Effector CD8-positive, alpha-beta T cell (primary cell): Measurements from ENCODE around the gene COL5A1.
"Not testable (repeated sequence)": the region's sequence is repeated elsewhere in the genome, so short reads cannot be mapped to it uniquely, and the experiment has no call there.

Experiments
- DNase-seq: peaks from one replicate; lab custom pipeline; 2025; lab: John Stamatoyannopoulos, UW

Gene COL5A1

DNA sequence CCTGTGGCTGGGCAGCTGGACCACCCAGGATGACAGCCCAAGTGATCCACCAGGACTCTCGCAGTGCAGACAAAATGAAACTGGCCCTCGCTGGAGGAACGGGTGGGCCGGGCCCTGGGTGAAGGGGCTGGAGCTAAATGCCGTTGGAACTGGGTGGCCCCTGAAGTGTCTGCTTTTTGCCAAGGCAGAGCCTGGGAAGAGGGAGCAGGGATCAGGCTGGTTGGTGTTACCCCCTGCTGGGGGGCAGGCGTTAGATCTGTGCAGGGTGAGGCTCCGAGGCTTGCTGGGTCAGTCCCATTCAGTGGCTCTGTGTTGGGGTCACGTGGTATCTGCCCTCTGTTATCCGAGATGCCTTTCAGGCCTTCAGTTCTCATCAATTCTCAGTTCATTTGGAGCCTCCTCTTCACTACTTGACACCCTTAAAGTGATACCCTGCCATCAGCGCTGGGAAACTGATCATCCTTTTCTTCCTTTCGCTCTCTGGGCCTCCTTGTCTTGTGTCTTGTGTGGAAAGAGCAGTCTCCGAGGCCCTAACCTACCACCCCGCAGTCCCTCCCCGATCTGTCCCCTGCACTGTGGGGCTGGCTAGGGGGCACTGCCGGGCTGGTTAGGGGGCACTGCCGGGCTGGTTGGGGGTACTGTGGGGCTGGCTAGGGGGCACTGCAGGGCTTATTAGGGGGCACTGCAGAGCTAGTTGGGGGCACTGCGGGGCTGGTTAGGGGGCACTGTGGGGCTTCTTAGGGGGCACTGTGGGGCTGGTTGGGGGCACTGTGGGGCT, 37.3 kb downstream of the COL5A1 start:
- no peak for DNase-seq

- no peak for DNase-seq
These were observed 38.2 kb downstream of the COL5A1 start for GRCh38 chr9:134679616-134680392.

DNA sequence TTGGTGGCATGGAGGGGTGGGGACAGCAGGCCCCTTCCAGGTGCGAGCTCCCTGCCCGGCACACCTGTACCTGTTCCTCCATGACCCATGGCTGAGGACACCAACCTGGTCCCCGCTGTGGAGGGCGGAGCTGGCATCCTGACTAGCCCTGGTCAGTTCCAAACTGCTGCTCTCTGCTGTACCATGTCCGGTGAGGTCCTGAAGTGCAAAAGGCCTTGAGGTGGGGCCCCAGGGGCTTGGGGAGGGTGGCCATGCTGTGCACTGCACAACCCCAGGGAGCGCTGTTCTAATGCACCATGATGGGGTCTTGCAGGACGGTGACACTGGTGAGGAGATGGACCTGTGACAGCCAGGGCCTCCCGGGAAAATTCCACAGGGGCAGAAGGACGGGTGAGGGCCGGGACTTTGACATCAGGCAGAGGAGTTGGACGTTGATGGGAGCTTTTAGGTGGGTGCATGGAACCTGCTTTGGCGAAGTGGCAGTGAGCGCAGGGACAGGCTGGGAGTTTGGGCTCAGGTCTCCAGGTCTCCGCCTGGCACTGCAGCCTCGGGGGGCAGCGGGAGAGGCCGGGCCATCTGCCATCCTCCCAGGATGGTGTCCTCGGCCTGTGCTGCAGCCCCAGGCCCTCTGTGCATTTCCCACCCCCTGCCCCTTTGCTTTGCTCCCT, 38.9 kb downstream of the COL5A1 start:
- no peak for DNase-seq

DNA sequence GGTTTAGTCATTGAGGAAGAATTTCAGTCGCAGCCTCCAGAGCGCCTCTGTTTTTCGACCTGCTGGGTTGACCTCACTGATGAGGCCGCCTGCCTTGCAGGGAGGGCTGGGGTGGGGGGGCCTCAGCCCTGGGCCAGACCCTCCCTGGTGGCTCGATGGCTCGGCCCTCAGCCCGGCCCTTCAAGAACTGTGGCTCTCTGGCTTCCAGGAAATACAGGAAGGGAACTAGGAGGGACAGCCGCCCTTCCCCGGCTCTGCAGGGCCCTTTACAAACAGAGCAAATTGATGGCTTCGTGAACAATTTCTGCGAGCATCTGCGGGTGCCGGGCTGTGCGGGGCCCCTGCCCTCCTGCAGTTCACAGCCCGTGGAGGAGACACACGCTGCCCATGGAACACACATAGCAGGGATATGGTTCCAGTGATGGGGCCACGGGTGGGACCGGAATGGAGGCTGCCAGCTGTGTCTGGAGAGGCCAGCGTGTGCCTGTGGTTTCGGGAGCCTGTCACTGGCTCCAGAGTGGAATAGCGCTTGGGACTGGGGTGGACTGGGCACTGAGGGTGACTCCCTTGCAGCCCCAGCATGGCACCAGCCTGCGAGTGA, 39.6 kb downstream of the COL5A1 start:
- no peak for DNase-seq

GRCh38 chr9:134682026-134682425, 40.4 kb downstream of the COL5A1 start:
- DNase-seq, result no peak

GRCh38 chr9:134682651-134683364, 41.2 kb downstream of the COL5A1 start:
- no peak for DNase-seq

DNA sequence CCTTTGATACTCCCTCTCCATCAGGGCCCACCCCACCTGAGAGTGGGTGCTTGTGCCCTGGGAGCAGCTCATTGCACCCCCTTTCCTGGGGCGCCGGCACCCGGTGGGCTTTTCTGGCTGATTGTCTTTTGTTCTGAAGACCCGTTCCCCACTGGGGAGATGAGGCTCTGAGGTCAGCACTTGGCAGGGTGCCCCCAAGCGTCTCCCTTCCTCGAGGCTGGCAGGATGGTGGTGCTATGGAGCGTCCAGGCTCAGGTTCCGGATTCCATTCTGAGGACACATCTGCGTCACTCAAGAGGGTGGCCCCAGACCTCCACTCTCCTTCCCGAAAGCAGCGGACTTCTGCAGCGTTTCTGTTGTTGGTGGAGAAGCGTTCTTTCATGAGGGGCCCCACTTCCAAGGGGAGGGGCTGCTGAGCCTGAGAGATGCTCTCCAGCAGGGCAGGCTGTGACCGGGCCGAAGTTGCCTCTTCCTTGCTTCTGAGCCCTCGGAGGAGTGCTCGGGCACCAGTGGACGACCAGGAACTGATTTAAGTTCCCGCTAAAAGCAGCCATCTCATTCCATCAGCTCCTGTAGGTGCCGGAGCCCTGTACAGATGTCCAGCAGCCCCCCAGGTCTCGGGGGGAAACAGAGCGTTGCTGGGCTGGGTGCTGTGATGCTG, 42.2 kb downstream of the COL5A1 start:
- no peak for DNase-seq

GRCh38 chr9:134684375-134684723, 42.7 kb downstream of the COL5A1 start:
- no peak for DNase-seq

- DNase-seq, result not testable (repeated sequence)
These were observed 43.3 kb downstream of the COL5A1 start for GRCh38 chr9:134684941-134685340.

- no peak for DNase-seq
These were observed 44.2 kb downstream of the COL5A1 start for GRCh38 chr9:134685784-134686183.

GRCh38 chr9:134686896-134687295, 45.3 kb downstream of the COL5A1 start:
- no peak for DNase-seq

- no peak for DNase-seq
These were observed 46.0 kb downstream of the COL5A1 start for GRCh38 chr9:134687556-134687955.

GRCh38 chr9:134688231-134688630, 46.6 kb downstream of the COL5A1 start:
- no peak for DNase-seq

DNA sequence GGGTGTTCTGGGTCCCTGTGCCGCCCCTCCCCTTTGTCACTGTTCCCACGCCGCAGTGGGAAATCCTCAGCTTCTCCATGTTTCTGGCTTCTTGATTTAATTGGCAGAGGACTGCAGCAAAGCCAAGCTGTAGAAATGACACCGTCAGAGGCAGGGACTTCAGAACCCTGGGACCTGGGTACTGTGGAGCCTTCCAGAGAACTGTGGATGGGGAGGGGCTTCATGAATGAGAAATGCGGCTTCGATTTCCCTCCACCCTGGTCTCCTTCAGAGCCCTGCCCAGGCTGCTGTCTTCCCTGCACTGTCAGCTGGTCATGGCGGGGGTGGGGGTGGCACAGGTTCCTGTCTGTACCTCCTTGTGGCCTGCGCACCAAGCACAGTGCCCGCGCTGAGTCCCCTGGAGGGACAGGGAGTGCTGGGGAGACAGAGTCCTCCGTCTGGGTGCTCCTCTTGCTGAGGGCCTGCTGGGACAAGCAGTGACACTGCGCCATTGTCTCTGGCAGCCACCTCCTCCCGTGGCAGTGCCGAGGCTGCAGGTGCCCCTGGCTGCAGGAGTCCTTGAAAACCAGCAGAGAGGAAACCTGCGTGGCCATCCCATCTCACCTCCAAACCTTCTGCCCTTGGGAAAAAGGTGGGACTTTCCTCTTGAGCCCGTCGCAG, 47.2 kb downstream of the COL5A1 start:
- no peak for DNase-seq

GRCh38 chr9:134689321-134690181, 47.9 kb downstream of the COL5A1 start:
- DNase-seq, result no peak

DNA sequence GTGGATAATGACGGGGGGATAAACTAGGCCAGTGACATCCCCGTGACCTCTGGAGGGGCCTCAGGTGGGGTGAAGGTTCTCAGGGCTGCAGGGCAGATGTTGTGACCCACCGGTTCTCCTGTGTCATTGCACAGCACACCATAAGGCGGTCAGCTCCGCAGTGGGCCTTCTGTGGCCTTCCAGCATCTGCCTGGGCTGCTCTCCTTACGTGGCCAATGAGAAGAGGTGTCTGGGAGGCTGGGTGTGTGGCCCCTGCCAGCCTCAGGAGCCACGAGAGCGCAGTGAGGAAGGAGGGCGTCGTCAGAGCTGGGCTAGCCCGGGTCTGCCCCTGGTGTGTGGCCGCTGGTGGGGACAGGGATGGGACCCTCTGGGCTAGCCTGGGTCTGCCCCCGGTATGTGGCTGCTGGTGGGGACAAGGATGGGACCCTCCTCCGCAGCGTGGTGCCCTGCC, 48.7 kb downstream of the COL5A1 start:
- no peak for DNase-seq

DNA sequence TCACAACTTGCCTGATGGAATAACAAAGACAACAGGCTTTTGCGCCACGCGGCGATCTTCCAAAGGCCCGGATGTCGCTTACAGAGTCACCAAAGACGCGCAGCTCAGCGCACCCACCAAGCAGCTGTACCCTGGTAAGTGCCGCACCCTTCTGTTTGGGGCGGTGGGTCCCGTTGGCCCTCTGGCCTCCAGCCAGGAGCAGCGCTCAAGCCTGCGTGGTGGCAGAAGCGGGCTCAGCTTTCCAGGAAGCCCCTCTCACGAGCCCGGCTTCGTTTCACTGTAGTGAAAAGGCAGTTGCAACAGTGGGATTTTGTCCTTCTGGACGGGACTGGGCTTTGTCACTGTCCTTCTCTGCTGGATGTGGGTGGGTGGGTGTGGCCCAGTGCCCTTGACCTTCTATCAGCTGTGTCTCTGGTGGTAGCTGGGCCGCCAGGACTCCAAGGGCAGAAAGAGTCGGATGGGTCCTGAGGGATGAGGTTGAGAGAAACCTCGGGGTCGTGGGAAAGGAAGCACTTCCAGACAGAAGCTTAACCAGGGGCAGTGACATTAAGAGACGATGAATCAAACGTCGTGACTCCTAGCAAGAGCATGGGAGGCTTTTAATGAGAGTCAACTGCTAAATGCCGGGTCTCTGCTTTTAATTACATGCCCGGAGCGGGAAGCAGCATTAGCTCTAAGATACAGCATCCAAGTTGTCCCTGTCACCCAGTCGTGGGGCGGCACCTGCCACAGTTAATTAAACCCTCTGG, 49.5 kb downstream of the COL5A1 start:
- no peak for DNase-seq

GRCh38 chr9:134691695-134692572, 50.3 kb downstream of the COL5A1 start:
- no peak for DNase-seq
